GM12801 (cell line): Measurements from ENCODE around the gene PTPN12.

ENCODE experiments used
- TF ChIP-seq, protein P1 (sequence below): IDR thresholded peaks from one replicate; pipeline ENCODE4 v1.5.1; 2011; ENCODE audit warnings: control low read depth; ENCODE audit not compliant: insufficient read length; ENCODE audit errors: extremely low read depth

PTPN12 gene

DNA sequence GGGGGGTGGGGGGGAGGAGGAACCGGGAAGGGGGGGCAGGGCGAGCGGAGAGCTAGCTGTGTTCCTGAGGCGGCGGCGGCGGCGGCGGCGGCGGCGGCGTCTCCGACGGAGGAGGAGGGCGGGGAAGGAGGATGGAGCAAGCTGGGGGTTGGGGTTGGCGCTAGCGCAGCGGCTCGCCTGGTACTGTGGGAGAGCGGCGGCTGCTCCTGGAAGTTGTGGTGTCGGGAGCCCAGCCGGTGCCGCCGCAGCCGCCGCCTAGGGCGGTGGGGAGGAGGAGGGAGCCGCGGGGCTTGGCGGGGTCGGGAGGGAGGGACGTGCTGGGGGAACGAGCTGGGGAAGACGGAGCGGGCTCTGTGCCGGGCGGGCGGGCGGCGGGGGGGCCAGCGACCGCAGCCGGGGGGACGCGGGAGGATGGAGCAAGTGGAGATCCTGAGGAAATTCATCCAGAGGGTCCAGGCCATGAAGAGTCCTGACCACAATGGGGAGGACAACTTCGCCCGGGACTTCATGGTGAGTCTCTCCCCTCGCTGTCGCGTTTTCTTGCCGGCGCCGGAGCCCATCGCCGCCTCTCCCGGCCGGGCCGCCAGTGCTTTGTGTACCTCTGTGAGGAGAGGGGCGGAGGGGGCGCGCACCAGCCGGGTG lies at the start of gene PTPN12:
Gene PTPN12, plus strand, starts transcription at position 160 of the 642 bp plus-strand sequence. Its CDS starts 252 bp downstream, at position 412.
- TF ChIP-seq, protein P1, sequence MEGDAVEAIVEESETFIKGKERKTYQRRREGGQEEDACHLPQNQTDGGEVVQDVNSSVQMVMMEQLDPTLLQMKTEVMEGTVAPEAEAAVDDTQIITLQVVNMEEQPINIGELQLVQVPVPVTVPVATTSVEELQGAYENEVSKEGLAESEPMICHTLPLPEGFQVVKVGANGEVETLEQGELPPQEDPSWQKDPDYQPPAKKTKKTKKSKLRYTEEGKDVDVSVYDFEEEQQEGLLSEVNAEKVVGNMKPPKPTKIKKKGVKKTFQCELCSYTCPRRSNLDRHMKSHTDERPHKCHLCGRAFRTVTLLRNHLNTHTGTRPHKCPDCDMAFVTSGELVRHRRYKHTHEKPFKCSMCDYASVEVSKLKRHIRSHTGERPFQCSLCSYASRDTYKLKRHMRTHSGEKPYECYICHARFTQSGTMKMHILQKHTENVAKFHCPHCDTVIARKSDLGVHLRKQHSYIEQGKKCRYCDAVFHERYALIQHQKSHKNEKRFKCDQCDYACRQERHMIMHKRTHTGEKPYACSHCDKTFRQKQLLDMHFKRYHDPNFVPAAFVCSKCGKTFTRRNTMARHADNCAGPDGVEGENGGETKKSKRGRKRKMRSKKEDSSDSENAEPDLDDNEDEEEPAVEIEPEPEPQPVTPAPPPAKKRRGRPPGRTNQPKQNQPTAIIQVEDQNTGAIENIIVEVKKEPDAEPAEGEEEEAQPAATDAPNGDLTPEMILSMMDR, result no peak

DNA sequence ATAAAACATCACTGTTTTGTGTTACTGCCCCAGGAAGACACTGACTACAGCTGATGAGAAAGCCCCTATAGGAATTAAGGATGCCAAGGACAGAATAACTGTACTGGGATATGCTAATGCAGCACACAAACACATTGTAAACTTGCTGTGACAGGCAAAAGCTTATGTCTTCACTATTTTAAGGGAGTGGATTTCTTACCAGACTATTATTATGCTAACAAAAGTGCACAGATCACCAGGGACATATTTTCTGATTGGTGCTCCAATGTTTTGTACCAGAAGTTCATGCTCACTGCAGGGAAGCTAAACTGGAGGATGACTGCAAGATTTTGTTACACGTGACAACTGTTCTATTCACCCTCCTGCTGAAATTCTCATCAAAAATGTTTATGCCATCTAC lies 48.1 kb upstream of the PTPN12 start:
- TF ChIP-seq, protein P1, result no peak

DNA sequence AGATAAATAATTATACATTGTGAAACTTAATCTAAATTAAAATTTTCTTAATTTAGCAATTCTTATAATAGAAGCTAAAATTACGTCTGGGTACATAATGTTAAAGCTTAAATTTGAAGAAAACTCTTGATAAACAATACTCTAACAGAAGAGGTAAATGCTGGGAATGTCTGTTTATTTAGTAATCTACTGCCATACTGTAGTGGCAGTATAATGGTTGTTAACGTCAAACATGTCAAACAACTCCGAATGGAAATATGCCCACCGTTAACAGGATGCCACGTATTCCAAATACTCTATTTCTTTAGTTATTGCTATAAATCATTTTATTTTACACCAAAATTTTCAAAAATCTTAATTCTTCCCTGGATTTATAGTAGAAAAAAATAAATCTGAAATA lies 40.0 kb upstream of the PTPN12 start:
- TF ChIP-seq, protein P1, result no peak

DNA sequence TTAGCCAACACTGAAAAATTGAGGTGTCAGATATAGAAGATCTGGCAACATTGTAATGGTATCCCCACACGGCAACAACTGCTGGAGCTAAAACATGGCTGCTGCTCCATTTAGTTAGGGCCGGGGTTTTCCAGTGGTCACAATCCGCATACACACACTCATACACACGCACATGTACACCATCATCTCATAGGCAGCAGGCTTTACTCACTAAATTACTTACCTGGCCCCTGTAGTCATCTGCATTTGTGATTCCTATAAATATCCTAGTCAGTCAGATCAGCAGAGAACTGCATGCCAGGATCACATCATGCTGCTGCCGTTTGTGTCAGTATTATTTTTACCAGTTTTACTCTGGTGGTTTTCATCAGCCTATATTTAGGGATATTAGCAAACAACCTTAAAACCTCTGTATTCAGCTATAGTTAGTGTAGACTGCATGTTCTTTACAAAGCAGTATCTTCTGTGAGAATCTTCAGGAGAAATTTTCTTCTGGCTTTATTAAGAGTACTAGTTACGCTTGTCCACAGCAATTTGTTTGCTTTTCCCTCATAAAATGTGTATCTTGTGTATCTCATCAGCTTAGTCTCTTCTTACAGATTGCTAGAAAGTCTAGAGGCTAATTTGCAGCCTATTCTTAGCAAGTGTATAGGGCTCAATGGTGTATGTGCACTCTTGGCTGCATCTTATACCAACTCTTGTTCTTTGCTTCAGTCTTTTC lies 38.3 kb upstream of the PTPN12 start:
- TF ChIP-seq, protein P1, result no peak

DNA sequence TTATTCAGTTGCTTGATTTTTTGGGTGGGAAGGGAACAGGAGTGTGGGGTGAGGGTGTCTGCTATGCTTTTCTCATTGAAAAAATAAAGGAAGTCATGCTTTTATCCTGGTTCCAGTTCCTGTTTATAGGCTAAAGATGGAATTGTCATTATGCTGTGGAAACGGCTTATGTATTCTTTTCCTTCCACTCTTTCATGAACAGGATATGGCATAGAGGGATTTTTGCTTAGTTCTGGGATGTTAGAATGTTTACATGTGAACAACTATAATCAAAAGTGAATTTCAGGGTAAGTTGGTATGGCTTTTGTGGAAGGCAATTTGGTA lies 35.9 kb upstream of the PTPN12 start:
- TF ChIP-seq, protein P1, result no peak

DNA sequence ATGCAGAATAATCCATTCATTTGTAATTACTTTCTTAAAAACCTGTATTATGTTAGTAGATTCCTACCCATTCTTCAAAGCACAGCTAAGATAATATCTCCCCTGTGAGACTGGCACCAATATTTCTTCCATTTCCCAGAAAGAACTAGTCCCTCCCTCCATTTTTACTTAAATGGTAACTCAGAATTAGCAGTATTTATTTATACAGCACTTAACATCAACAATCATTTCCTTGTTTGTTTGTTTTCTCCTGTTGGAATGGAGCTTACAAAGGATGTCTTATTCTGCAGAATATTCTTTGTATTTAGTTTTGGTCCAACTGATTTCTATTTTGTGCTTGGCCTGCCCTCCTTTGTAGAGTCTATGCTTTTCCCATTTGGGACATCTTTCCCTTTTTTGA lies 32.1 kb upstream of the PTPN12 start:
- TF ChIP-seq, protein P1, result no peak

DNA sequence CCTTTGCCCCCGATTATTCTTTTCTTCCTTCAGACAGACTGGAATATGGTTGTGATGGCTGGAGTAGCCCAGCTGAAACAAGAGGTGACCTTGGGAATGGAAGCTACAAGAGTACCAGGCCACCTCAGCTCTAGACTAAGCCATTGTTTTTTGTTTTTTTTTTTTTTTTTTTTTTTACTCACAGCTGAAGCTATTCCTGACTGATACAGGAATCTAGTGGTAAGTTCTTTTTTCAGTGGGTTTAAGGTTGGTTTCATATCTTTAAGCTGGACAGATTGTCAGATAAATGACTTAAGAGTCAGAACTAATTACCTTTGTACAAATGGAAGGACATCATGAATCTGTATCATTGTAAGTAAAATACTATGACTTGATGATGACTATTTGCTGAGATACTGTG lies 30.2 kb upstream of the PTPN12 start:
- TF ChIP-seq, protein P1, result no peak
